Fibroblast of peridontal ligament (primary cell): Measurements from ENCODE around the gene CSAD.

Experiments used
- DNase-seq: peaks from one replicate; pipeline ENCODE4 v3.0.0-alpha.2; 2010; ENCODE audit errors: extremely low read depth

Gene CSAD

DNA sequence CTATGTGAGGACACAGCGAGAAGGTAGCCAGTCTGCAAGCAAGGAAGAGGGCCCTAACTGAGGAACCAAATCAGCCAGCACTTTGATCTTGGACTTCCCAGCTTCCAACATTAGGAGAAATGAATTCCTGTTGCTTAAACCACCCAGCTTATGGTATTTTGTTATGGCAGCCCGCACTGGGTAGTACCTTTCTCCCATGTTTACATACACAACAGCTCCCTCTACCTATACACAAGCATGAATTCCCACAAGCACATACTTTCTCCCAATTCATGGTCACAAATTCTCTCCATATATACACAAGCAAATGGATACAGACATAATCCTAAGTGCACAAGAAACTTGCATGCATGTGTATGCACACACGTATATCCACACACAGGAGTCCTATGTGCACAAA is 19.0 kb upstream of the CSAD start:
- DNase-seq, result no peak

DNA sequence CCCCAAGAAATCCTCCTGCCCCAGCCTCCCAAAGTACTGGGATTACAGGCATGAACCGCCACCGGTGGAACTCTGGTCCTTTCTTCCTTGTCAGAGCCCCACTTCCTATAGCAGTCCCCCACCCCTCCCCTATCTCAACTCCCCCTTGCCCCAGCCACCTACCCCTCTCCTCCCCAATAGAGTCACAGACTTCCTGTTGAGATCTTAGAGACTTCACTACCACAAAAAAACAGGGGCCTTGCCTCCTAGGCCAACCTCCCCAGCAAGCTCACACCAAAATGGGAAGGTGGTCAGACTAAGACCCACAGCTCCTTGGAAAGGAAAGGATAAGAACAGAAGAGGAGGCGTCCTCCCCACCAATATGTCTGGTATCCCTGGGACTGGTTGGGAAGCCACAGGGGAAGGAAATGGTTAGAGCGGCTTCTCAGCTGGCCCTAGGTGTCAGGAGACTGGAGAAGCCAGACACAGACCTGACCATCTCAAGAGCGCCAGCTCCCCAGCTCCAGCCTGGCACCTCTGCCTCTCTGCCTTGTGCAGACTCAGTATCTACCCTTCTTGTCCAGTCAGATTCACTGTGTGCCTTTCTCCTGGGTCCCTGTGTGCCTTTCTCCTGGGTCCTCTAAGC is 17.9 kb upstream of the CSAD start:
- no peak for DNase-seq

DNA sequence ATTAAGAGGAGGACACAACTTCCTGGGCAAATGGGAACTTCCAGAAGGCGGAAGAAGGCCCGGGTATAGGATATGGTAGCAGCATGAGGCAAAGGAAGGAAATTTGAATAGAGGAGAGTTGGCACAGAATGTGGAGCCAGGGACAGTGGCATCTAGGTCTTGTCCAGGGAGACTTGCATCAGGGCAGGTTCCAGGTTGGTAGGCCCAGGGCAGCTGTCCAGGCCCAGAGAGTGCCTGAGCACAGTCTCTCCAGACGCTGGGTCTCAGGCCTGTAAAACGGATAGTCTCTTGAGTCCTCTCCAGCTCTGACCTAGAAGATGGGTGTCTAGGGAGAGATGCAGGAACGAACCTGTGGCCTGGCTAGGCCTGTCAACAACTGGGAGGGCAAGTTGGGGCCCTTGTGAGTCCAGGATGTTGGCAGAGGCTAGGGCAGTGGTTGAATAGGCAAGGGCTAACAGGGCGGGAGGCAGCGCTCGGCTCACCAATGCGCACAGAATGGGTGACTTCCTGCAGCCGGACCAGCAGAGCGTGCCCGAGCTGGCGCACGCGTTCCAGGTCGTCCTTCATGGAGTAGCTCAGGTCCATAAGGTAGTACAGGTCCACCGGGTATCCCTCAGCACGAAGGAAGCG is 16.4 kb upstream of the CSAD start:
- no peak for DNase-seq

DNA sequence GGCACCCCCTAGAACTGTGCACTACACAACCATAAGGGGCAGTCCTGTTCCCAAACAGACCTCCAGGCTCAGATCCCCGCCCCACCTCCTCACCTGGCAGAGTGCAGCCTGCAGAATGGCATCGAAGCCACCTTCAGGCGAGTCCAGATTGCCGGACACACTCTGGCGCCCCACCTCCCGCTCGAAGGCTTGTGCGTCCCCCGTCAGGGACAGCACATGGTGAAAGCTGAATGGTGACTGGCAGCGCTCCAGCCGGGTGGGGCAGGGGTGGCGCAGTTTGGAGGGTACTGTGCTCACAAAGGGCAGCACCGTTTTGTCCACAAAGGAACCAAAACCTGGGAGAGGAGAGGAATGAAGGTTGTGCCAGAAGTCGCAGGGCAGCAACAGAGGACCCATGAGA is 15.8 kb upstream of the CSAD start:
- DNase-seq, result no peak

DNA sequence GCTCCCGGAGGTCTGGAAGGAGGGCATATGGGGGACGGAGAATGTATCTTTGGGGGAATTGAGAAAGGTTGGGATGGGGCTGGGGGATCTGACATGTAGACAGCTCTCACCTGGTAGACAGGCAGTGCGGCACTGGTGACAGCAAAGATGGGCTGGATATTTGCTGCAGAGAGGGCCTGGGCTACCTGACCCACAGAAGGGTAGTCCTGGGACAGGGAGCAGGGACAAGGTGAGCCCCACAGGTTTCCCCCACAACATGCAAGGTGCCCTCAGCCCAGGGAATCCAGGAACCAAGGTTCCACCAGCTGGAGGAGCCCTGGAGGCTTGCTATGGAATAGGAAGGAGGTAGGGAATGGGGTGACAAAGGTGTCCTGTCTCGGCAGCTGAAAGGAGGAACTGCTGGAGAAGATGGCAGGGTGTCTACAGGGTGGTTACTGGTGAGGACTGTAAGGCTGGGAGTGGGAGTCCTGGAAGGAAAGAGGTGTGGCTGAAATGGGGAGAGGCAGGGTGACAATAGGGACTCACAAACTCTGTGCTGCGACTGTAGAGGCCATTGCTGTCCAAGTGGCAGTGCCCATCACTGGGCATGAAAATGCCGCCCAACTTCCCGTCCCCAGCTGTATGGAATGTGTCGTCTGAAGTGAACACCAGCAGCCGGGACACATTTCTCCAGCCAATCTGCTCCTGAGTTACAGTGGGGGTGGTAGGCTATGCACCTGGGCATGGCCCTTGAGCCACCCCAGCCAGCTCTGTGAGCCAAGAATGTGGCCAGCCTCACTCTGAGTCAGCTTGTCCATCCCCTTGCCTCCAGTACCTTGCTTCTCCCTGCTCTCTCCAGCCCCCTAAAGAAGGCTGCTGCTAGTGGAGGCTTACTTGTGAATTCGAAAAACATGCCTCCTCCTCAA is 15.0 kb upstream of the CSAD start:
- DNase-seq, result no peak

DNA sequence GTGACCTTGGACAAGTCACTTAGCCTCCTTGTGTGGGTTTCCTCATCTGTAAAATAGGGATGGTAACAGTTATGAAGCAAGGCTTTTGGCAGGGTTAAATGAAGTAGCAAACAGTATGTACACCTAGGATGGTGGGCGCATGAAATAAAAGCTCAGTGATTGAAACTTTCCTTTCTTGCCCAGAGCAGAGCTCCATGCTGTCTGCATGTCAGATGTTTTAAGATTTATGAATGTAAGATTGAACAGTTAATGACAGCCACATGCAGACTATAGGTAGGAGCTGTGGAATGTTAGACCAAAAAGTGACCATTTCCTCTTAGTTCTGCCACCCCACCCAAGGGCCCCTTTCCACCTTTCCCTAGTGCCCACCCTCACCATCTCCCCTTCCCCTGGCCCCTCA is 14.2 kb upstream of the CSAD start:
- DNase-seq, result no peak

DNA sequence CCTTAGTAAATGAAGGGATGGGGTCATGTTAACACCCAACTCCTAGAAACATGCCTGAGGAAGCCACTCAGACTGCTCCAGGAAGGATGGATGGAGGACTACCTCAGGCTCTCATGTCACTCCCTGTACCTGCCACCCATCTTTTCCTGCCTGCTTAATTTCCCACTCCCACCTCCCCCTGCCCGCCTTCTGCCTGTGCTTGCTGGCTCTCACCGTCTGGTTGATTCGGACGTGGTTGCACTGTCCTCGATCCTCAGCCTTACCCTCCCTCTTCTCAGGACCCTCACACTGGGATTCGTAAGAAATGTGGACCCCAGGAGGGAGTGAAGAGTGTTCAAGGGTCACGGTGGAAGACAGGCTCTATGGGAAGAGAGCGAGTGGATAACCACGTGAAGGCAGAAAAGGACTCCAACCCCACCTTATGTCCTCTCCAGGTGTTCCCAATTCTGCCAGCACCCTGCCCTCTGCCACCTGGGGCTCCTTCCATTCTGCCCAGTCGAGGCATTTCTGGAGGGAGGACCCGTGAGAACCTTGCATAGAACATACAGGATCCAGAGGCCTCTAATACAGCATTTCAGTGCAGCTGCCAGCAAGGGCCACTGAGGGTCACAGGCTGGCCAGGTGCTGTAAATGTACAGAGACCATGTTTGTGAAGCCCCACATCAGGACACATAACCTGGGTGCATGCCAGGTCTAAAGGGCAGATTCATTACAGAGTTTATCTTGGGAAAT is 13.4 kb upstream of the CSAD start:
- no peak for DNase-seq

DNA sequence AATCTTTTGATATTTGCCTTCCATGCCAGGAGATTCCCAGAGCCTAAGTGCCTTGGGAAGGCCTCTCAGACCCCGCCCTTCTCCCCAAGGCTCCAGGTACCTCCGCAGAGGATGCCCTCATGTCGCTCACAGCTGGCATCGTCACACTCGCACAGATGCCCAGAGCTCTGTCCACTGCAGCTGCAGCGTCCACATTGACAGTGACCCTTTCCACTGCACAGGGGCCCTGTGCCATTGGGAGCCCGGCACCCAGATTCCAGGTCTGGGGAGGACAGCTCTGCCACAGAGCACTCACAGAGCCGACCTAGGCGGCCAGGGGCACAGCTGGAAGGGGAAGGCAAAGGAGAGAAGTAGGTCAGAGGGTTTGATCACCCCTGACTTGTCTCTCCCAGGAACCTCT is 12.3 kb upstream of the CSAD start:
- no peak for DNase-seq

DNA sequence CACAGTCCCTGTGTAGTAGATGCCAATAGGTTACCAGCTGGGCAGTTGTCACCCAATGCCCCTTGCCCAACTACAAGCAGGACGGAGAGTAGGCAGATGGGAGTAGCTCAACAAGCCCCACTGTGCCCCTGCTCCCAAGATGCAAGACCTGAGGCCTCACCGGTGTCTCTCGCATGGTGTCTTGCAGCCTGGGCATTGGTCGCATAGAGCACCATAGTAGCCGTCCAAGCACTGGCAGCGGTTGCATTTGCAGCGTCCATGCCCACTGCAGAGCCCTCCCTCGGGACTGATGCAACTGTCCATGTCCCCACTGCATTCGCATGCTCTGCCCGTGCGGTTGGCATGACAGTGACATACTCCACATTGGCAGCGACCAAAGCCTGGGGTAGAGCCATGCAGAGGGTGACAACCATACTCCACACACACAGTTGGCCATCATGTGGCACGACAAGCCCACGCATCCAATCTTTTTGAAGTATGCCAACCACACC is 11.9 kb upstream of the CSAD start:
- no peak for DNase-seq

DNA sequence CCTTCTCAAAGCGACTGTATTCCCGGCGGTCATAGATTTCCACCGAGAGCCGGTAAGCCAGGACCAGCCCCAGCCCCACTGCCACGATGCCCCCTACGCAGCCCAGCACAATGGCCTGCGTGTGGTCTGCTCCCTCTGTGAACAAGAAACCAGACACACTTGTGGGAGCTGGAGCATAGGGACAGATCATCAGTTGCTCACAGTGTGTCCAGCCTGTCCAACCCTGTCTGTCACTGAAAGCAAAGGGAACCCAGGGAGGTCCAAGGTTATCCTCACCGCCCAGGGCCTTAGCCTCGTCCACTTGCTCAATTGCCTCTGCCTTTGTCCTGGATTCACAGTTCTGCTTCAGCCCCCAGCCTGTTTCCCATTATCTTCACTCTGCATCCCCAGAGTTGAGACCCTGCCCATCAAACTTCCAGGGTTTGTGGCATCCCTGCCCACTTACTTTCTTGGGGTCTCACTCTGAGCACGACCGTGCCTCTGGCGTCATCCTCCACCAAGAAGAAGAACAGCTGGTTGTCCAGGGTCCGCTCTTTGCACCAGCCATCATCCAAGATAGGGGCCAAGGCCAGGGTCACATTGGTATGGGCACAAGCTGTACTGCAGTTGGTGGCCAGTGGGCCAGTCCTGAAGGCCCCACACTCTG is 11.3 kb upstream of the CSAD start:
- DNase-seq, result no peak

DNA sequence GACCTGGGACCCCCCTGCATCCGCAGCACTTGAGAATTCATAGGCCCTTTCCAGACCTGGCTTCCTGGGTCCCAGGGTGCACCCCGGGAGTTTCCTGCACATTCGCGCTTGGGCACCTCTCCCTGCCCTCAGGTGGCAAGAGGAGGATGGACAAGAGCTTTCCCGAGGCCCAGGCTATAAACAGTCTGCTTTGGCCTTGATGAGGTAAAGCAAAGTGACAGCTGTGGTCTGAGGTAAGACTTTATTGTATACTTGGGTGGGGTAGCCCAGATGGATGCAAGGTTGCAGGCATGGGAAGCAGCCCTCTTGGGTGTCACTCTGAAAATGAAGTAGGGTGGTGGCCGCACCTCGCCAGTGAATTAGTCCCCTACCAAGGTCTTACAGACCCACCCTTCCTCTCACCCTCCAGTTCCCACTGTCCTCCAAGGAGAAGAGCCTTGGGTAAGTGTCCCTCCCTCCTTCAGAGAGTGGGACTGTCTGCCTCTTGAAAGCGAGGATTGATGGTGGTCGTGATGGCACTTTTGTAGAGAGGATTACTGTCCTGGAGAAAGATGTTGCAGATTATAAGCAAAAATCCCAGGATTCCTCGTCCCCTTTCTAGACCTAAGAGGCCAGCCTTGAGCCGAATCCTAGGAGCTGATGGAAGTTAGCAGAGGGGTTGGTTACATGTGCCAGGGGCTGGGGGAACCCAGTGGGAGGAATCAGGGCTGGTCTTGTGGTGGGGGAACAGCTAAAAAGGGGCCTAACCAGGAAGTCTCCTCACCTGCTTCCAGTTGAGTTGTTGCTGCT is 10.6 kb upstream of the CSAD start:
- no peak for DNase-seq

DNA sequence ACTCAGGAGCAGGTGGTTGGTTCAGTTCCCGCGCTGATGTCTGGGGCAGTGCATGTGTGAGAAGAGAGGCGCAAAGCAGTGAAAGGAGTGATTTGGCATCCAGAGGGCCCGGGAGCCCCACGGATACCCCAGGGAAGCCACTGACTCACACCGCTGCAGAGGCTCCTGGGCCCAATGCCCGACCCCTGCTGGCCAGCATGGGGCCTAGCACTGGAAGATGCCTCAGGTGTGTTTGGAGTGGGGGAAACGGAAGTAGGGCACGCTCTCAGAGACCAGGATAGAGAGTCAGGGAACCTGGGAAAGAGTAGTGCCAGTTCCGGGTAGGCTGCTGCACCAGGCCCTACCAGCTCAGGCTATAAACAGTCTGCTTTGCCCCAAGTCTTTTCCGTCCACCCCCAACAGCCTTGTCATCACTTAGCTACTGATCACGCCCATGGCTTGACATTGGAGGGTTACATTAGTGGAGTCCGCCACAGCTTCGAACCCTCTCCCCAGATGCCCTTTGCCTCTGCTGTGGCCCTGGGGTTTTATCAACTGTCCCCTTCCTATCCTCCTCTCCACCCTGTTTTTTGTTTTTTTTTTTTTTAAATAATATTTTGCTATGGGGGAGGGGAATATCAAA is 9.5 kb upstream of the CSAD start:
- peak; percentile 68 for DNase-seq

DNA sequence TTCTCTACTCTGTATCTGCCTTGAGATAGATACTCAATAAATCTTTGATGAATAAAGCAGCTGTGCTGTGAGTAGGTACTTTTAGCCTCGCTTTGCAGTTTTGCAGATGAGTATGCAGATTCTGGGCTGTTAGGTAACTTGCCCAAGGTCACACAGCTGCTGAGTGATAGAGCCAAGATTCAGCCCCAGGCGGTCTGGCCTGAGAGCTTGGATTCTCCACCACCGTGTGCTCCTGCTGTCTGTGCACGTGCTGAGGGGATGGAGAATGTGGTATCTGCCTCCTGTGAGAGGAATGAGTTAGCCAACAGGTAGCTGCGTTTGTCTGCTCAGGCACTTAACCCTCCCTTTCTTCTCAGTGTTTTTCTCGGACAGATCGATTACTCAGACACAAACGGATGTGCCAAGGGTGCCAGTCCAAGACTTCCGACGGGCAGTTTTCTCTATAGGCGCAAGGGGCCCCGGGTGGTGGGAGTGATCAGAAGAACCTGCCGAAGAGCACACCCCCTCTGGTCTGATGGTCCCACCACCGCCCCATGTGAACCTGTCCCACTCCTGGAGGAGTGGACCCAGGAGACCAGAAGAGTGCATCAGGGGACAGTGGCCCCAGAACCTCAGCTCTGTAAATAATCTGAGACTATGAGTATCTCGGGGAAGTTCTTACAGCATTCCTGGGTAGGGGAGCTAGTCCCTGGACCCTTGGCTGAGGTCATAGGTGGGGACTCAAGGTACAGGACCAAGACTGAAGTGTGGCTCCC is 6.6 kb upstream of the CSAD start:
- no peak for DNase-seq

DNA sequence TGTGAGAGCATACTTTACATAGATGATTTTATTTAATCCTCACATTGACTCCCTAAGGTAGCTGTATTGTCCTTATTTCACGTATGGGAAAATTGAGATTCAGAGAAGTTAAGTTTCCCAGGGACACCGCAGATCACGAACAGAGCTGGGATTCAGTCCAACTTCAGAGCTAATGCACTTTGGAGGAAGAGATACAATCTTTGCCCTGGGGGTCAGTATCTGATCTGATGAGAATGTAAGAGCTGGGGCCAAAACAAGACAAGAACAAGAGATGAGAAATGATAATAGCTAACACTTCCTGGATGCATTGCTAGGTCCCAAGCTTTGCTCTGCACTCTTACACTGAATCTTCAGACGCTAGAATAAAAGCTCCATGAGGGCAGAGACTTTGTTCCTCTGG is 6.0 kb upstream of the CSAD start:
- DNase-seq, result no peak

DNA sequence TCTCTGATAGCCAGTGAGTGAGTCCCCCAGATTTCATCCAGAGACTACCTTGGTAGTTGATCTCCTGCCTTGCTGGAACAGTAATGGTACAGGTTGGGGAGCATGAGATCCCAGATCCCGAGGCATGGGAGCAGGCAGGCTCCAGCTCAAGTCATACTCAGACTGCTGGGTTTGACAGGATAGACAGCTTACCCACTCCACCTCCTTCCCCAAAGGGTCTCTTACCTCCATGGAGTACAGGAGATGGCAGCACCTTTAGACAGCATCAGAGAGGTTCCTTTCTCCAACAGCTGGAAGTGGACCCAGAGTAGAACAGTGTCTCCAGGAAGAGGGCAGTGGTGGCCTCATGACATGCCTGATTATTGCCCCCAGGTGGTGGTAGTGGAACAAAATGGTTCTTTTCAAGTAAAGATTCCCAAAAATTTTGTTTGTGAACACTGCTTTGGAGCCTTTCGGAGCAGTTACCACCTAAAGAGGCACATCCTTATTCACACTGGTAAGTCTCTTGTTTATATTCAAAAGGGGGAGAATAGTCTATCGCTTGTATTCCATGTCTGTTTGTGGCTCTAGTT is 4.9 kb upstream of the CSAD start:
- DNase-seq, result no peak

DNA sequence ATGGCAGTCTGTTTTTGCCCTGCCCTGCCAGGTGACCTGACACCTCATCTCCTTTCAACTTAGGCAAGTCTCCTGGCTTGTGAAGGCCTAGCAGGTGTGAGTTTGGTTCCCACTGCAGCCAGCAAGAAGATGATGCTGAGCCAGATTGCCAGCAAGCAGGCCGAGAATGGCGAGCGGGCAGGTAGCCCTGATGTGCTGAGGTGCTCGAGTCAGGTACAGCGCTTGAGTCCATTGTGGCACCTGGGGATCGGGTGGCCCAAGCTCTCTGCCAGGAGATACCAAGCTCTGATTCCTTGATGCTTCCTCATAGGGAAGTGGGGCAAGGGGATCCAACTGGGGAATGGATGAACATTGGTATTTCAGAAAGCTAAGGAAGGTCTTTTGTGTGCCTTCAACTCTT is 4.1 kb upstream of the CSAD start:
- DNase-seq, result no peak

DNA sequence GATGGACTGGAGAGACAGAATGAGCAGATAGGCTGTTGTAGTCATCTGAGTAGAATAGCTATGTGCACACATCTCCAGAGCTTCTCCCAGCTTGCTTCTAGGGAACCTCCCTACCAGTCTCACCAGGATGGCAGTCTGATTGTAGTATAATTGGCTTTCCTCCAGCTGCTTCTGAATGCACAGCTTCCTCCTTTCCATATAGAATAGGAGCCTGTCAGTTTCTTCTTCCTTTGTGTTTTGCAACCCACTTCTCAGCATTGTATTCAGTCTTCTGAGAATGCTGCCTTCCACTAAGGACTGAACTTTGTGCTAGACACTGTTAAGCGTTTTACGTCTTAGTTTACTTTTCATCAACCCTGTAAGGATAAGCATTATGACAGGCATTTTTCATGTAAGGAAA is 2.2 kb upstream of the CSAD start:
- peak; percentile 14 for DNase-seq

DNA sequence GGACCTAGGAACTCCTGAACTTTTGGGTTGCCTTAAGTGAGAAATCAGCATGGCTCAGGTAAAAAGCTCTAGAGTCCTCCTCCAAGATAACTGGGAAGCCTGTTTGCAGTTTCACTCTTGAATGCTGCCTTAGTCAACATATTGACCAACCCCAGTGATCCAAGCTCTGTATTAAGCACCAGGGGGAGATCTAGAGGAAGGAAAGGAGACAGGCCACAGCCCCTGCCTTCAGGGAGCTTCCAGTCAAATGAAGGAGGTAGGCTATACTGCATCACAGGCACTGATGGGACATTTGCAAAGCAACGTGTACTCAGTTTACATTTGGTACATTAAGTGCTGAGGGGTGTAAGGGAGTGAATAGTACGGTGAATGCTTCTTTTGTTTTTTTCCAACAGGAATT is 1.2 kb upstream of the CSAD start:
- DNase-seq, result no peak

DNA sequence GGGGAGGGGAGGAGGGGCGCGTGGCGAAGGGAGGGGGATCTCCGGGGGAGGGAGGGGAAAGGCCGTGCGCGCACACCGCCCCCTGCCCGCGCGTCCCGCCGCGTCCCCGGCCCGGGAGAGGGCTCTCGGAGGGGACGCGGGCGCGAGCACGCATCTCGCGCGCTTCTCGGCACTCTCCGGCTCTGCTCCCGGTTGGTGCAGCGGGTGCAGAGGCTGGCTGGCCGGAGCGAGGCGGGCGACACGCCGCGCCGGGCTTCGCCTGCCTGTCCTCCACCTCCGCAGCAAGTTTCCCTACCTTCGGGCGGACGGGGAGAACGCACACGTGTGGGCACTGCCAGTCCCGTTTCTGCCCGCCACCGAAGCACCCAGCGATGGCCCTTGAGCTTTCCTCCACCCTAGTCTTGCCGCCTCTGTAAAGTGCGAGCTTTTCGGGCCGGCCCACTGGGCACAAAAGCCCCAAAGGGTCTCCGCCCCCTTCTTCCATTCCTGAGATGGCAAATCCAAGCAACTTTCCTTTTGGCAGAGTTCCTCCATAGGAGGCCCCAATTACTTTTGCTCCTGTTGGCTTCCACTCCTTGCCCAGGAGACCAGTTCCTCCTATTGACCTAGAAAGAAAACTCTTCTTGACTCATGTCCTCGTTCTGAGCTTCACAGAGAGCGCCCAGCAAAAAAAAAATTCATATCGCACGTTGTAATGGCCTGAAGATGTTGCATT is 363 bp upstream of the CSAD start:
- DNase-seq, result peak; percentile 74
